IPS DF 6.9 (cell line): ENCODE results near the gene GPR107.

Source experiments
- DNase-seq: peaks from one replicate; pipeline ENCODE4 v3.0.0-alpha.2; 2013; ENCODE audit warnings: low read depth, low spot score
- H3K27ac ChIP-seq: one replicate; pipeline ENCODE4 v1.5.1; 2013; ENCODE audit warnings: low read length, control low read depth
- H3K27me3 ChIP-seq: 2 replicates; pipeline ENCODE4 v1.6.1; 2013; ENCODE audit warnings: mild to moderate bottlenecking, low read length; ENCODE audit not compliant: control insufficient read depth, insufficient read depth
- H3K36me3 ChIP-seq: 2 replicates; pipeline ENCODE4 v1.6.1; 2013; ENCODE audit warnings: low read length; ENCODE audit not compliant: control insufficient read depth, insufficient read depth
- H3K4me1 ChIP-seq: 2 replicates; pipeline ENCODE4 v1.6.1; 2013; ENCODE audit warnings: low read length; ENCODE audit not compliant: control insufficient read depth, insufficient read depth
- H3K4me3 ChIP-seq: 2 replicates; pipeline ENCODE4 v1.5.1; 2013; ENCODE audit warnings: mild to moderate bottlenecking, low read length
- H3K9me3 ChIP-seq: 2 replicates; pipeline ENCODE4 v1.6.1; 2013; ENCODE audit warnings: low read length, inconsistent platforms; ENCODE audit not compliant: control insufficient read depth, insufficient read depth
- WGBS: extraction: QIAGEN DNeasy Blood & Tissue Kit; methylation state at CpG from one replicate; pipeline ENCODE4 v1.1.7; 2013; ENCODE audit warnings: mixed read lengths, missing lambda C conversion rate; ENCODE audit not compliant: insufficient read length, insufficient coverage; 5-methylcytosine and 5-hydroxymethylcytosine counted together

The GPR107 gene

GRCh38 chr9:130042885-130043653 is 10.6 kb upstream of the GPR107 start, which contains the start of gene FNBP1:
TSS of gene FNBP1 (minus strand) at chr9:130043189. CDS start at chr9:130042975, 214 bp downstream.
- peaks cover 3% of the 10 kb centered on the region for H3K27me3 ChIP-seq
- H3K27ac ChIP-seq: no peak within 1 kb of the TSS
- peak; percentile 43 for DNase-seq
- 0 out of 2 replicates have a peak, but pooled peaks cover 3% of the 10 kb centered on the region for H3K4me1 ChIP-seq
- whole genome bisulfite sequencing: no CpG with 5 or more reads among the region's 92 CpGs
- H3K36me3 ChIP-seq: no peaks in the 10 kb centered on the region
- H3K9me3 ChIP-seq: no peaks in the 10 kb centered on the region
- H3K4me3 ChIP-seq: peak within 1 kb of the TSS; percentile 59

- peak overlapping the region; percentile 59; the same call in 1 of the 2 replicates for H3K4me3 ChIP-seq
- no peak overlapping the region for H3K27ac ChIP-seq
- H3K36me3 ChIP-seq: no peaks in the 10 kb centered on the region
- H3K4me1 ChIP-seq: 0 out of 2 replicates have a peak, but pooled peaks cover 3% of the 10 kb centered on the region
- H3K27me3 ChIP-seq: peaks cover 3% of the 10 kb centered on the region
- no peak for DNase-seq
- WGBS: no CpG with 5 or more reads among the region's 37 CpGs
- no peaks in the 10 kb centered on the region for H3K9me3 ChIP-seq
Measured at GRCh38 chr9:130043654-130044623, 9.8 kb upstream of the GPR107 start.

GRCh38 chr9:130045725-130046450 is 7.8 kb upstream of the GPR107 start:
- Histone ChIP-seq H3K36me3 (no peaks in the 10 kb centered on the region), H3K27me3 (peaks cover 3% of the 10 kb centered on the region), H3K27ac (no peak overlapping the region), H3K4me3 (no peak overlapping the region), H3K4me1 (0 out of 2 replicates have a peak, but pooled peaks cover 3% of the 10 kb centered on the region), H3K9me3 (no peaks in the 10 kb centered on the region)
- DNase-seq: no peak
- WGBS: no CpG with 5 or more reads among the region's 4 CpGs

DNA sequence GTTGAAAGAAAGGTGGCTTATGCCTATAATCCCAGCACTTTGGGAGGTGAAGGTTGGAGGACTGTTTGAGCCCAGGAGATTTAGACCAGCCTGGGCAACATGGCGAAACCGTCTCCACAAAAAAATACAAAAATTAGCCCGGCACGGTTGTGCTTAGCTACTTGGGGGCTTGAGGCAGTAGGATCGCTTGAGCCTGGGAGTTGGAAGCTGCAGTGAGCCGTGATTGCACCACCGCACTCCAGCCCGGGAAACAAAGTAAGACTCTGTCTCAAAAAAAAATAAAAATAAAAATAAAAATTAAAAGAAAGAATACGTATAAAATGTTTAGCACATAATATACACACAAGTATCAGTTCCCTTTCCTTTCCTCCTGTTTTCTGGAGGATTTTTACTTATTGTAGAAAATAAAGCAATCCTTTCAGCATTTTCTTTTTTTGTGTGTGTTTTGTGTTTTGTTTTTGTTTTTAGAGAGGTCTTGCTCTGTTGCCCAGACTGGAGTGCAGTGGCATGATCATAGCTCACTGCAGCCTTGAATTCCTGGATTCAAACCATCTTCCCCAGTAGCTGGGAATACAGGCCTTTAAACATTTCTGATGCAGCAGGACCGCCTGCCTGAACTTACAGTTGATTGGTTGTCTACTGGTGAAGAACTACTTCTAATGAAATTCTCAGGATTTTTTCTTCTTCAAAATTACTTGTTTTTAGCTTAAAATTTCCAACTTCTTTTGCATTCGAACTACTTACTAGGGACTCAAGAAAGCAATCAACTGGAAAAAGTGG is 4.1 kb upstream of the GPR107 start:
- Histone ChIP-seq H3K36me3 (no peaks in the 10 kb centered on the region), H3K27me3 (no peaks in the 10 kb centered on the region; the same call in 1 of the 2 replicates), H3K4me1 (no peaks in the 10 kb centered on the region), H3K27ac (no peak overlapping the region), H3K9me3 (no peaks in the 10 kb centered on the region), H3K4me3 (no peak overlapping the region)
- DNase-seq: no peak
- WGBS: no CpG with 5 or more reads among the region's 11 CpGs

DNA sequence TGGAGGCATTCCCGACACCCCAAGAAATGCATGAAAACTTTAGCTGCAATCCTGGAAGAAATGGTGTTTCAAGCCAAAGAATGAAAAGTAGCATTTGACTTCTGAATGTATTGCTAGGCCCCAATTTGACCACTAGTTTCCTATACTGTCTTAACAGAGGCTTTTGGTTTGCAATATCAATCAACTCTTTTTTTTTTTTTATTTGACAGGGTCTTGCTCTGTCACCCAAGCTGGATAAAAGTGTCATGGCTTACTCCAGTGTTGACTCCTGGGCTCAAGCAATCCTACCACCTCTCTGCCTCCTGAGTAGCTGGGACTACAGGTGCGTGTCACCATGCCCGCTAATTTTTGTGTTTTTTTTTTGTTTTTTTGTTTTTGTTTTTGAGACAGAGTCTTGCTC is 3.2 kb upstream of the GPR107 start:
- Histone ChIP-seq H3K36me3 (no peaks in the 10 kb centered on the region), H3K4me3 (no peak overlapping the region), H3K9me3 (no peaks in the 10 kb centered on the region), H3K27ac (no peak overlapping the region), H3K4me1 (no peaks in the 10 kb centered on the region), H3K27me3 (no peaks in the 10 kb centered on the region)
- no peak for DNase-seq
- no CpG with 5 or more reads among the region's 3 CpGs for WGBS

DNA sequence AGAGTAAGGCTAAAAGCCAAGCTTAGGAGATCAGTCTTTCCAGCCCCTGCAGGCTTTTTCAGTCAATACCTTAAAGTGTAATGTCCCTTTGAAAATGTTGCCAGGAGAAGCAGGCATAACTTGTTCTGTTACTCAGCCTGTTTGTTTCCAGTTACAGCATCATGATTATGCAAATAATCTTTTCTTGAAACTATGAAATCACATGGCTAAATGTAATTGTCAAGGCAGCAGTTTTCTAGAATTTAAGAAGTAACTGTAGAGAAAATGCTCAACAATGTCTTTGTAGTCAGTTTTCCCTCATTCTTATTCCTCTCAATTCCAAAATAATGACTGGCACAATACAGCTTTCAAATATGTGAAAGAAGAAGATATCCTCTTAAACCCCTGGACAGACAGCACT is 1.9 kb upstream of the GPR107 start:
- H3K36me3 ChIP-seq: no peaks in the 10 kb centered on the region
- H3K27ac ChIP-seq: no peak overlapping the region
- H3K4me3 ChIP-seq: no peak overlapping the region

GRCh38 chr9:130053109-130053503 is 600 bp upstream of the GPR107 start:
- no peaks in the 10 kb centered on the region for H3K27me3 ChIP-seq
- no peaks in the 10 kb centered on the region for H3K9me3 ChIP-seq
- H3K4me1 ChIP-seq: no peaks in the 10 kb centered on the region
- H3K36me3 ChIP-seq: no peaks in the 10 kb centered on the region
- H3K27ac ChIP-seq: no peak overlapping the region
- H3K4me3 ChIP-seq: peak overlapping the region; percentile 89; the same call in 1 of the 2 replicates
- no peak for DNase-seq
- no CpG with 5 or more reads among the region's 9 CpGs for WGBS

More for the DNA sequence above, 1.9 kb upstream of the GPR107 start:
- DNase-seq: no peak
- no peaks in the 10 kb centered on the region for H3K9me3 ChIP-seq
- no peaks in the 10 kb centered on the region for H3K27me3 ChIP-seq
- no peaks in the 10 kb centered on the region for H3K4me1 ChIP-seq

GRCh38 chr9:130054325-130054786 is 650 bp downstream of the GPR107 start:
- H3K27me3 ChIP-seq: no peaks in the 10 kb centered on the region
- no peaks in the 10 kb centered on the region for H3K9me3 ChIP-seq
- H3K4me1 ChIP-seq: no peaks in the 10 kb centered on the region
- peak overlapping the region; percentile 89; the same call in 1 of the 2 replicates for H3K4me3 ChIP-seq
- H3K36me3 ChIP-seq: no peaks in the 10 kb centered on the region
- DNase-seq: no peak
- no CpG with 5 or more reads among the region's 14 CpGs for WGBS
- no peak overlapping the region for H3K27ac ChIP-seq

GRCh38 chr9:130054820-130055219 is 1.1 kb downstream of the GPR107 start:
- H3K27ac ChIP-seq: no peak overlapping the region
- no peaks in the 10 kb centered on the region for H3K27me3 ChIP-seq
- H3K9me3 ChIP-seq: no peaks in the 10 kb centered on the region
- H3K4me3 ChIP-seq: no peak overlapping the region
- H3K4me1 ChIP-seq: no peaks in the 10 kb centered on the region
- no peaks in the 10 kb centered on the region for H3K36me3 ChIP-seq
- DNase-seq: no peak
- WGBS: no CpG with 5 or more reads among the region's 8 CpGs
